ENCODE data around the gene GPRIN1. TPM values are rescaled to one million over a fixed set of nuclear protein-coding genes. Genes with fewer than 3 reads are reported as not detected.
"Not testable (repeated sequence)": the region's sequence is repeated elsewhere in the genome, so short reads cannot be mapped to it uniquely, and the experiment has no call there.

Gene GPRIN1
- total RNA-seq, 2 donors from 2014 or later: 0.57 to 0.60 TPM

DNA sequence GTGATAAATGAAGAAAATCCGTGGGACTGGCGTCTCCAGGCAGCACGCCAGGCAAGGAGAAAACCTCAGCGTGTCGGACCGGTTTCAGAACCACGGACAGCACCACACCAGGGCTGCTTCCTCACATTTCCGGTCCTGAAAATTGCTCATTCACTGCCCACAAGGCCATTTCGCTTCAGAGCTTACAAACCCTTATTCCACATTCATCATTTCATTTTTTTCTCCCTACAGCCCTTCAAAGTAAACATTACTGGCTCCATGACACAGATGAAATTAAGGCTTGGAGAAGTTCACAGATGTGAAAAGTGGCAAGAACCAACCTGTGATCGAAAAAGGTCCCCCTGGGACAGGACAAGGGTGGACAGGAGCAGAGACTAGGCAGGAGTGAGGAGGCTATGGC is 1.5 kb upstream of the GPRIN1 start:
- peaks cover 9% of the 10 kb centered on the region for H3K4me1 Mint-ChIP-seq
- H3K4me3 Mint-ChIP-seq: no peak overlapping the region
- no peaks in the 10 kb centered on the region for H3K9me3 ChIP-seq (ENCODE audit: control insufficient read depth, low read length, poor library complexity, severe bottlenecking)
- no peak overlapping the region for H3K27ac Mint-ChIP-seq
- peaks cover 4% of the 10 kb centered on the region for H3K36me3 Mint-ChIP-seq (ENCODE audit: low read depth)
- ATAC-seq: no peak
- peaks cover 38% of the 10 kb centered on the region for H3K27me3 Mint-ChIP-seq
- peak in 2 of 3 donors; percentile 25 to 44 for DNase-seq

DNA sequence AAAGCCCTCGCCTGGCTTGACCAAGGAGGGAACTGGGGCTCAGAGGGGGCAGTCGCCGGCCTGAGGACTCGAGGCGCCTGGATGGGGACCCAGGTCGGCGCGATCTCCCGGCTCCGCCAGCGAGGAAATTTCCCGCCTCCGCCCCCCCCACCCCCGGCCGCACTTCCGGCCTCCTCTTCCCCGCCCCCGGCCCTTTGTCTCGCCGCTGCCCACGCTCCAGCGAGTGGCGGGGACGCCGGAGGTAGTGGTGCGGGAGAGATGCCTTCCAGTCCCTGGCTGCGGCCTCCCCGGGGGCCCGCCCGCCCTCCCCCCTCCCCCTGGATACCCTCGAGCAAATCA is 448 bp upstream of the GPRIN1 start:
- peaks cover 2% of the 10 kb centered on the region for H3K36me3 Mint-ChIP-seq (ENCODE audit: low read depth)
- H3K4me3 Mint-ChIP-seq: peak overlapping the region; percentile 86
- no peaks in the 10 kb centered on the region for H3K9me3 ChIP-seq (ENCODE audit: control insufficient read depth, low read length, poor library complexity, severe bottlenecking)
- H3K27ac Mint-ChIP-seq: no peak overlapping the region
- ATAC-seq (no peak), DNase-seq (no peak)
- peaks cover 9% of the 10 kb centered on the region for H3K4me1 Mint-ChIP-seq
- peaks cover 28% of the 10 kb centered on the region for H3K27me3 Mint-ChIP-seq

DNA sequence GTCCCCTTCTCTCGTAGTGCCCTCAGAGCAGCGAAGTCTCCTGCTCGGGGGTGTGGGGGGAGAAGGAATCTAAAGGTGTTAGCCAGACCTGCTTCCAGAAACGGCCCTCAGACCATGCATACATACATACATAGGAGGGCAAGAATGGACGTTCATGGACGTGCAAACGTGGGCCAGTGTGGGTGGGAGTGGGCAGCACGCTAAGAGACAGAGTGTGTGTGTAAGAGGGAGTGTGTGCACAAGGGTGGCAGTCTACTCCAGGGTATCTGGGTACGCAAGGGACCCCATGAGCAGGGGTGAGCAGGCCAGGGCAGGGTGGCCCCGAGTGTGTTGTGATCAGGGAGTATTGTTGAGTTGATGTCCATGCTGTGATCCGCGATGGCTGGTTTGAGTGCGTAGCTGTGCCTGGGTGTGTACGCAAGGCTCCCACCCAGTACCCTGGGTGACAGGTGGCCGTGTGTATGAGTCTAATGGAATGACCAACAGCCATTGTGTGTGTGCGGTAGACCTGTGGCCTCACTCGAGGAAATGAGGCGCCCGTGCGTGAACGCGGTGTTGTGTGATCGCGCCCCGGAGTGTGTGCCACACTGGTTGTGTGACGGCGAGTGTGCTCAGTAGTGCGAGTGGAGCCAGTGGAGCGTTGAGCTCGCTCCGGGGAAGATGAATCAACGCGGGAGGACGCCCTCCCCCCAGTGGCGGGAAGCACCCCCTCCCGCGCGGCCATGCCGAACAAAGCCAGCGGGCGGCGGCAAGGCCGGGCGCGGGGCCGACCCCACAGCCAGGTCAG is 826 bp downstream of the GPRIN1 start:
- H3K4me3 Mint-ChIP-seq: peak overlapping the region; percentile 97
- no peaks in the 10 kb centered on the region for H3K9me3 ChIP-seq (ENCODE audit: control insufficient read depth, low read length, poor library complexity, severe bottlenecking)
- H3K27ac Mint-ChIP-seq: peak overlapping the region; percentile 2
- peaks cover 19% of the 10 kb centered on the region for H3K27me3 Mint-ChIP-seq
- no peak for DNase-seq
- H3K36me3 Mint-ChIP-seq (ENCODE audit: low read depth): peaks cover 2% of the 10 kb centered on the region
- peak; percentile 35 for ATAC-seq
- H3K4me1 Mint-ChIP-seq: peaks cover 9% of the 10 kb centered on the region

DNA sequence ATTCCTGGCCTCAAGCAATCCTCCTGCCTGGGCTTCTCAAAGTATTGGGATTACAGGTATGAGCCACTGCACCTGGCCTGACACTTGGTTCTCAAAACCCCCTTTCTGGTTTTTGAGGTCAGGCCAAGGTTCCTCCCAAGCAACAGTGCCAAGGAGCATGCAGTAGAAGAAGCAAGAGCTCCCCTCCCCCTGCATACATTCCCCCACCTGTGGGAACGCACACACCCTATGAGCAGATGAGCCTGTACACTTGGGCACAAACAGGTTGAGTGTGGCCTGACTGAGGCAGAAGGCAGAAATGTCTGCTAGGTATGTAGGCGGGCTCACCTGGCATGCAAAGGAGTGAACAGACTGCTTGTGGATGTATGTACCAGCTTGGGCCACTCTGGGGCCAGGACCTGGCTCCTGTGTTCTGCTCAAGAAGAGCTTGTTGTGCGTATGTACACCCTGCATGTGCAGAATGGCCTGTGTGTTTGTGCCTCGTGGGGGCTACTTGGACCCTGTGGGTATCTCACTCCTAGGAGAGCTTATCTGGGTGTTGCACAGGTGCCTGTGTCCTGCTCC is 1.7 kb downstream of the GPRIN1 start:
- Mint-ChIP-seq H3K27me3 (peaks cover 19% of the 10 kb centered on the region), H3K27ac (no peak overlapping the region), H3K4me3 (peak overlapping the region; percentile 97), H3K4me1 (peaks cover 9% of the 10 kb centered on the region), H3K36me3 (ENCODE audit: low read depth) (peaks cover 2% of the 10 kb centered on the region)
- no peaks in the 10 kb centered on the region for H3K9me3 ChIP-seq (ENCODE audit: control insufficient read depth, low read length, poor library complexity, severe bottlenecking)
- DNase-seq: no peak
- no peak for ATAC-seq

DNA sequence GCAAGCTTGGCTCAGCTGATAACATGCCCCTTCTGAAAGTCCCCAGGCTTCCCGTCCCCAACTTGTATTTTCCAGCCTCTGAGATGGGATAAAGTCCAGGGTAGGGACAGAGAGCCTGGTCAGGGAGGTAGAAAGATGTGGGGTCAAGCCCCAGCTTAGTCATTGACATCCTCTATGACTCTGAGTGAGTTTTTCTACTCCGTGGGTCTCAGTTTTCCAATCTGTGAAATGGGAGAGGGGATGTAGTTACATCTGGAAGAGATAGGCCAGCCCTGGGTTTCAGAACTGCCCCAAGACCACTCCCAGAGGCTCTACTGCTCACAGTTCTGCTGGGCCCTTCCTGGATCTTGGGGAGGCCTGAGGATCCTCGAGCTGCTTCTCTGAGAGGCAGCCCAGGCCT is 3.1 kb downstream of the GPRIN1 start:
- no peaks in the 10 kb centered on the region for H3K9me3 ChIP-seq (ENCODE audit: control insufficient read depth, low read length, poor library complexity, severe bottlenecking)
- Mint-ChIP-seq H3K27me3 (peaks cover 6% of the 10 kb centered on the region), H3K4me1 (peaks cover 13% of the 10 kb centered on the region), H3K27ac (no peak overlapping the region), H3K36me3 (ENCODE audit: low read depth) (peaks cover 2% of the 10 kb centered on the region), H3K4me3 (no peak overlapping the region)
- DNase-seq (no peak), ATAC-seq (no peak)

DNA sequence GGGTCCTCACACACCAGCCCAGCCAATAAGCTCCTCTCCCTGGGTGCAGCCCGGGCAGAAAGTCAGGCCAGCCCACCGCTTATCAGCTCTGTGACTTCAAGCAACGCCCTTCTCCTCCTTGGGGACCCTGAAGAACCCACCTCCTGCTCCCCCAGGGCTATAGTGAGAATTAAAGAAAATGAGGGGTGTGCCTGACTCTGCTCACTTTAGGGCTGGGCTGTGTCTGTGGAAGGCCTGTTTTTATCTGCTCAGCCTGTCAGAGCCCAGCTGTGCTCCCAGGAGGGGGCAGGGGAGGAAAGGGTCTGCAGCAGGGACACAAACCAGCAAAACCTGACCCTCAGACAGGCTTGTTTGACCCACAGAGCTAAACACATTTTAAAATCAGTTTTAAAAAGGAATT is 3.9 kb downstream of the GPRIN1 start:
- Mint-ChIP-seq H3K27me3 (no peaks in the 10 kb centered on the region), H3K27ac (no peak overlapping the region), H3K36me3 (ENCODE audit: low read depth) (peaks cover 2% of the 10 kb centered on the region), H3K4me3 (no peak overlapping the region), H3K4me1 (peaks cover 13% of the 10 kb centered on the region)
- DNase-seq (no peak), ATAC-seq (no peak)
- no peaks in the 10 kb centered on the region for H3K9me3 ChIP-seq (ENCODE audit: control insufficient read depth, low read length, poor library complexity, severe bottlenecking)

DNA sequence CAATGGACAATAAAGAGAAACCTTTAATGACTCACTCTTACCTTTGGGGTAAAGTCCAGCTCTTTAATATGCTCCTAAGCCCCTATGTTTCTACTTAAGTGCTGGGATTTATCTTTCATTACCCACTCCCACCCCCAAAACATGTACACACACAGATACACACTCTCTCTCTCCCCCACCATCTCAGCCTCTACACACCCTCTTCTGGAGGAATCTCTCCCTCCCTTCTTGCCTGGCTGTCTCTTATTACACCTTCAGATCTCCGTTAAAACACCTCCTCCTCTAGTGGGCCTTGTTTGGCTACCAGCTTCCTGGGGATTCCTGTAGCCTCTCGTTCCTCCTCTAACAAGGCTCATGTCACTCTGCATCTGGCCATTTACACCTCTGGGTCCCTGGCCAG is 6.9 kb downstream of the GPRIN1 start:
- ATAC-seq (no peak), DNase-seq (no peak)
- Mint-ChIP-seq H3K27me3 (no peaks in the 10 kb centered on the region), H3K4me3 (no peak overlapping the region), H3K27ac (no peak overlapping the region), H3K36me3 (ENCODE audit: low read depth) (no peaks in the 10 kb centered on the region), H3K4me1 (peaks cover 4% of the 10 kb centered on the region)
- no peaks in the 10 kb centered on the region for H3K9me3 ChIP-seq (ENCODE audit: control insufficient read depth, low read length, poor library complexity, severe bottlenecking)

DNA sequence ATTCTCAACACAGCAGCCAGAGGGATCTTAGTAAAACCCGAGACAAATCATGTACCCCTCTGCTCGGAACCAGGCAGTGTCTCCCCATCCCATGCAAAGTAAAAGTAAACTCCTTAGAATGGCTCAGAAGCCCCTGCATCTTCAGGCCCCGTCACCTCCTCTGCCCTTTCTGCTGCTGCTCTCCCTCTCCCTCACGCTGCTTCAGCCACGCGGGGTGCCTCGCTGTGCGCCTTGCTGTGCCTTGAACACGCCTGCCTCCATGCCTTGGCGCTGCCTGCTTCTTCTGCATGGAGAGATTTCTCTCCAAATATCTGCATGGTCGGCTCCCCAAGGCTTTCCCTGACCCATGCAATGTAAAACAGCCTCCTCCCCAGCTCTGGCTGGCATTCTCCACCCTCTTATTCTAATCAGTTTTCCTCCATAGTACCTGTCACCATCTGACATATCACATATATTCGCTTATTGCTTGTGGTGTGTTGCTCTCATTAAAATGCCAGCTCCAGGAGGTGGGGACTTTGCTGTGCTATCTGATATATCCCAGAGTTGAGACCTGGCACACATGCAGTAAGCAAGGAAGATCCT is 8.0 kb downstream of the GPRIN1 start:
- DNase-seq: no peak
- H3K9me3 ChIP-seq (ENCODE audit: control insufficient read depth, low read length, poor library complexity, severe bottlenecking): no peaks in the 10 kb centered on the region
- Mint-ChIP-seq H3K4me3 (no peak overlapping the region), H3K36me3 (ENCODE audit: low read depth) (no peaks in the 10 kb centered on the region), H3K27me3 (no peaks in the 10 kb centered on the region), H3K27ac (no peak overlapping the region), H3K4me1 (peaks cover 4% of the 10 kb centered on the region)
- no peak for ATAC-seq

DNA sequence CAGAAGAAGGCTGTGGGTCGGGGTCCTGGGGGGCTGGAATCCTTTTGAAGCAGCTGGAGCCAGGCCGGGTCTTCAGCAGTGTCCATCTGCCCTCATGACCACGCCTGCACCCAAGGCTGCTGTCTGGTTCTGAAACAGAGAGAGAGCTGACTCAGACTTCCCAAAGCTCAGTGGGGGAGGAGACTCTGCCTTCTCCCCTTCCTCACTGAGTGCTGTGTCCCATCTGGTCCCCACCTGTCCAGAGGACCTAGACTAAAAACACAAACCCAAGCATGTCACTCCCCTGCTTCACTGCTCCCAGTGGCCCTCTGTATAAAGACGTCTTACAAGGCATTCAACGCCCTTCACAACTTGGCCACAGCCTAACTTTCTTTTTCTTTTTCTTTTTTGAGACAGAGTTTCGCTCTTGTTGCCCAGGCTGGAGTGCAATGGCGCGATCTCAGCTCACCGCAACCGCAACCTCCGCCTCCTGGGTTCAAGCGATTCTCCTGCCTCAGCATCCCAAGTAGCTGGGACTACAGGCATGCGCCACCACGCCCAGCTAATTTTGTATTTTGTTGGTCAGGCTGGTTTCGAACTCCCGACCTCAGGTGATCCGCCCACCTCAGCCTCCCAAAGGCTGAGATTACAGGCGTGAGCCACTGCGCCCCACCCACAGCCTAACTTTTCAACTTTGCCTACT is 10.1 kb downstream of the GPRIN1 start:
- ATAC-seq; H3K4me1 Mint-ChIP-seq; H3K9me3 ChIP-seq (ENCODE audit: control insufficient read depth, low read length, poor library complexity, severe bottlenecking); H3K27ac Mint-ChIP-seq; H3K27me3 Mint-ChIP-seq; DNase-seq; H3K4me3 Mint-ChIP-seq; H3K36me3 Mint-ChIP-seq (ENCODE audit: low read depth): not testable (repeated sequence)

DNA sequence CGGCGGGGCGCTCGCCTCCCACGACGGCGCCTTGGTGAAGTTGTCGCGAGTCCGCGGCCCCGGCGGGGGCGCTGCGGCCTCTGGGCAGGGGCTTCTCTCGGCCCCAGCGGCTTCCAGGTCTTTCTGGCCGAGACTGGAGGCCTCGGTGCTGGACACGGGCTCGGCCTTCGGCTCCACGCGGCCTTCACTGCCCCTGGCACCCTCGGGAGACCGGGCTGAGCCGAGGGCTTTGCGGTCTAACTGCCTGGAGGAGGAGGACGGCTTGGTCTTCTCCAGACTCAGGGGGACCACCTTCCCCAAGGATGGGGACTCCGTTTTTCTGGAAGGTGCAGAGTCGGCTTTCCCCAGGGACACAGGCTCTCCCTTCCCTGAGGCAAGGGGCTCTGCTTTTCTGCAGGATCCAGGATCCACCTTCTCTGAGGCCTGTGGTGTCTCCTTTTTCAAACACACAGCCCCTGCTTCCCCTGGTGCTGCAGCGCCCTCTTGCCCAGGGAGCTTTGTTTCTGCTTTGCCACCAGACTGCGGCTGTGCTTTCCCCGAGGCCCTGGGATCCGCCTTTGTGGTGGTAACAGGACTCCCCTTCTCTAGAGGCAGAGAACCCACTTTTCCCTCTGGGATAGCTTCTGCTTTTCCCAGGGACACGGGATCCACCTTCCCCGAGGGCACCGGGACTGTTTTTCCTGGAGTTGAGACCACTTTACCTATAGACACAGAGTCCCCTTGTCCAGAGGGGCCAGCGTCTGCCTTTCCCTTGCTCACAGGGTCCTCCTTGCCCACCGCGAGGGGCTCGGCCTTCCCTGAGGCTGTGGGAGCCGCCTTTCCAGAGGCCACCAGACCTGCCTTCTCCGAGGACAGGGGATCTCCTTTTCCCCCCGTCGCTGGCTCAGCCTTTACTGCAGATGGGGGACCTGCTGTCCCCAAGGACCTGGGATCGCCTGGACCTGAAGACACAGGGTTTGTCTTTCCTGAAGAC is 12.3 kb downstream of the GPRIN1 start:
- H3K36me3 Mint-ChIP-seq (ENCODE audit: low read depth): no peaks in the 10 kb centered on the region
- H3K27me3 Mint-ChIP-seq: peaks cover 10% of the 10 kb centered on the region
- H3K4me3 Mint-ChIP-seq: peak overlapping the region; percentile 76
- DNase-seq: no peak
- no peak overlapping the region for H3K27ac Mint-ChIP-seq
- ATAC-seq: no peak
- peaks cover 9% of the 10 kb centered on the region for H3K4me1 Mint-ChIP-seq
- H3K9me3 ChIP-seq (ENCODE audit: control insufficient read depth, low read length, poor library complexity, severe bottlenecking): no peaks in the 10 kb centered on the region

DNA sequence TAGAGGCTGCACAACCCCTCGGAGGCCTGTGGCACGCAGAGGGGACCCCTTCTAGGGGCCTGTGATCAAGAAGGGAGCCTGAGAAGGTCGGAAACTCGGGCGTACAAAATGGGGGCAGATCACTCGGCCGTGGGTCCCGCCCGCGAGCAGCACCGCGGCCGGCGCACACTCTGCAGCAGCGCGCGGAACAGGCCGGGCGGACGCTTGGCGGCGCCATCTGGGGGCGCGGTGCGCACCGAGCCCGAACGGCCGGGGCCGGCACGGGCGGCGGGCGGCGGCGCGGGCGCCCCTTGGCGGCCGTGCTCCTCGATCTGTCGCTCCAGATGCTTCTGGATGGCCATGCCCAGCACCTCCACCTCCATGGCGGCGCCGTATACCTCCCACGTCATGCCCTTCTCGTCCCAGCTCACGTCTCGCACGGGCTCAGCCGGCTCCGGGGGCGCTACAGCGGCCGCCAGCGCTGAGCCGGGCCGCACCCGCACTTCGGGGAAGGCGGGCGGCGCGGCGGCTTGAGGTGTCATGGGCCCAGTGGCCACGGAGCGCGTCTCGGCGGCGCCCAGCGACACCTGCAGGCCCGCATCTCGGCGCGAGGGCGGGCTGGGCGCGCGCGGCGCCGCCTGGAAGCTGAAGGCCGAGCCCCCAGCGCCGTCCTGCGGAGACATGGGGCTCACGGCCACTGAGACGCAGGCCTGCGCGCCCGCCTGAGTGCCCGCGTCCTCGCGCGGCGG is 13.1 kb downstream of the GPRIN1 start:
- ATAC-seq: peak; percentile 87
- Mint-ChIP-seq H3K36me3 (ENCODE audit: low read depth) (no peaks in the 10 kb centered on the region), H3K27me3 (peaks cover 10% of the 10 kb centered on the region), H3K4me1 (peaks cover 4% of the 10 kb centered on the region), H3K4me3 (peak overlapping the region; percentile 82), H3K27ac (no peak overlapping the region)
- no peaks in the 10 kb centered on the region for H3K9me3 ChIP-seq (ENCODE audit: control insufficient read depth, low read length, poor library complexity, severe bottlenecking)
- DNase-seq: peak; percentile 52 to 54 (median 53)

DNA sequence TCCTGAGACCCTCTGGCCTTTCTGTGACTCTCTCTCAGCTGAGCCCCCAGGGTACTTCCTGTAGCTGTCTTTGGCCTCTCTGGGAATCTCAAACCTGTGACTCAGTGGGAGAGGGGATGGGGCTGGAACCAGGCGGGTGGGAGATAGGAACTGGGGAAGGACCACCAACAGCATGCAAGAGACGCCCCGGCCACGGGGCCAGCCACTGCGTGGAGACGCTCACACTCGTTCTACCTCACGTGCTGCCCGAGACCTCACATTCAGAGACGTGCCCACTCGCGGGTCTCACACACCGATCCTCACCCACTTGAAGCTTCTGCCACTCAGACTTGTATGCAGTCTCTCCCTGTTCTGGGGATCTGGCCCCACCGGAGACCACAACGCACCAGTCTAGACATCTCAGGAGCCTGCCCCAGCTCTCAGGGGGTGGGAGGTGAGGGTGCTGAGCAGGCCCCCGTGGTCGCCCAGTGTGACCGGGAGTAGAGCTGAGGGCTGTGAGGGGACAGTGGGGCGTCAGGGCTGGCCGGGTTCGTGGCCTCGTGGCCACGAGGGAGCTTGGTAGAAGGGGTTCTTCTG is 13.8 kb downstream of the GPRIN1 start:
- ATAC-seq: no peak
- no peaks in the 10 kb centered on the region for H3K9me3 ChIP-seq (ENCODE audit: control insufficient read depth, low read length, poor library complexity, severe bottlenecking)
- H3K36me3 Mint-ChIP-seq (ENCODE audit: low read depth): no peaks in the 10 kb centered on the region
- DNase-seq: no peak
- H3K4me3 Mint-ChIP-seq: peak overlapping the region; percentile 82
- peaks cover 4% of the 10 kb centered on the region for H3K4me1 Mint-ChIP-seq
- peaks cover 10% of the 10 kb centered on the region for H3K27me3 Mint-ChIP-seq
- H3K27ac Mint-ChIP-seq: no peak overlapping the region
